ENCODE results near the gene SLC44A3.

GRCh38 chr1:94865360-94865759 is 45.2 kb downstream of the SLC44A3 start:
- TF ChIP-seq CTCF (IDR thresholded peaks at IDR 0.05 in 4 of 5, conservative IDR thresholded peaks at IDR 0.05 in 1 of 5), result no peak
- no peak for TF ChIP-seq POLR2A (IDR thresholded peaks at IDR 0.05)
